UCSD-AML1 (cell line): ENCODE data around the gene SEC31A.
"Not testable (repeated sequence)": the region's sequence is repeated elsewhere in the genome, so short reads cannot be mapped to it uniquely, and the experiment has no call there.

Experiments
- DNase-seq: peaks from one replicate; lab custom pipeline; 2025; ENCODE audit not compliant: unreplicated experiment; lab: John Stamatoyannopoulos, UW

Gene SEC31A

DNA sequence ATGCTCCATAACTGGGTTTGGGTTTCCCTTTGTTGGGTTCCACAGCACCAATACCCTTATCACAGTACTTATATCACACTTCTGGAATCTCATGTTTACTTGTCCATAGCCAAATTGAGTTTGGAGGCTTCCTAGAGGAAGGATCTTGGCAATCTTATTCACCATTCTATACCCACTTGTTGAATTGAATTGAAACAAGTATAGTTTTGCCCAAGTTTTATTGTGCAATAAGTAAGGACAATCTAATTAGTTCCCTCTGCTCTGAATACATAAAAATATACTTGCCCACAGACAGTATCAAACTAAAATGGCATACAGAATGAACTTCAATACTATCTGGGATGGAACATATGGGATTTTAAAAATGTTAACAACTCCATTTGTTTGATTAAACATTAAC lies 40.3 kb downstream of the SEC31A start:
- no peak for DNase-seq

DNA sequence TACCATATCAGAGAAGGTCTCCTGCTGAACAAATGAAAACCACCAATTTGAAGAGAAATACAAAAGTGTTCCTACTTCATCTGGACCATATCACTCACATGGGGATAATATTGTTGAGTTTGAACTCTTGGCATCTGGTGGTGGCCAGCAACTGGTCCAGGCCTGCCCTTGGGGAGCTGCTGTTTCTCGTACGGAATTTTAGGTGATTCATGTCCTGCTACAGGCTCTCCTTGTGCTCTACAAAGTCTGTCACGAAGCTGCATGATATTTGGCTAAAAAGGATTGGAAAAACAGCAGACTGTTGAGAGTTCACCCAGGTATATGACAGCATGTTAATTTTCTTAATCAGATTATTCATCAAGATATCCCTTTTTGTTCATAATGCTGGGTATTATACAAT lies 42.2 kb downstream of the SEC31A start:
- no peak for DNase-seq

DNA sequence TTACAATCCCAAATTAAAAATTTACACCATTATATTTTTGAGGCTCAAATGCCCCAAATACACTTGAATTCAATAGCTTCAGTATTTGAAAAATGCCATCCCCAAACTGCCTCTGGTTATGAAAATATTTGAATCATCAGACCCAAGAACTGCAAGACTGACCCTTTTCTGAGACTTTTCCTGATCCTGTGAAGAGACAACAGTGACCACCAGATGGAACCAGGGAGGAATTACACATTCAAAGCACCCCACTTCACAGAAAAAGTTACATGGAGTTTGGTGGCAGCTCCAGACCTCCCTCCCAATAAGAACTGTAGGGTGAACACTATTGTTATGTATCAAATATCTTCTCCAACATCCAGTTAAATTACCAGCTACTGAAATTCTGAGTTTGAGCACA lies 48.4 kb downstream of the SEC31A start:
- DNase-seq: no peak

DNA sequence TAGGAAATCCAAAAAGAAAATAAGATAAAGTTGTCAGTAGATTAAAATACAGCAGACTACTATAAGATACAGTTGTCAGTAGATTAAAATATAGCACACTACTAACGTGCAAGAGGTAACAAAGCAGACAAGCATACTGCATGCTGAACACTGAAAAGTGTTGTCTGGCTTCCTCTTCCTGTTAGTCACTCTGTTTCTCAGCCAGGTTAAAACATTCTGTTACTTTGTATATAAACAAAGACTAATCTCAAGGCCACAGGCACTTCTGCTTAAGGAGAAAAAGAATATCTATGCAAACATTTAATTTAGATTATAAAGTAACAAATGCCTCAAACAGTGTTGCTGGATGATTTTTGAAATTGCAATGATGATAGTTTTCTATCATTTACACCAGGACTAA lies 51.3 kb downstream of the SEC31A start:
- no peak for DNase-seq

GRCh38 chr4:82833696-82834313 lies 57.1 kb downstream of the SEC31A start:
- no peak for DNase-seq

DNA sequence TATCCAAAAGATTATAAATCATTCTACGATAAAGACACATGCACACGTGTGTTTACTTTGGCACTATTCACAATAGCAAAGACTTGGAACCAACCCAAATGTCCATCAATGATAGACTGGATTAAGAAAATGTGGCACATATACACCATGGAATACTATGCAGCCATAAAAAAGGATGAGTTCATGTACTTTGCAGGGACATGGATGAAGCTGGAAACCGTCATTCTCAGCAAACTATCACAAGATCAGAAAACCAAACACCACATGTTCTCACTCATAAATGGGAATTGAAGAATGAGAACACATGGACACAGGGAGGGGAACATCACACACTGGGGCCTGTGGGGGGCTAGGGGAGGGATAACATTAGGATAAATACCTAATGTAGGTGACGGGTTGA lies 57.9 kb downstream of the SEC31A start:
- DNase-seq: not testable (repeated sequence)

DNA sequence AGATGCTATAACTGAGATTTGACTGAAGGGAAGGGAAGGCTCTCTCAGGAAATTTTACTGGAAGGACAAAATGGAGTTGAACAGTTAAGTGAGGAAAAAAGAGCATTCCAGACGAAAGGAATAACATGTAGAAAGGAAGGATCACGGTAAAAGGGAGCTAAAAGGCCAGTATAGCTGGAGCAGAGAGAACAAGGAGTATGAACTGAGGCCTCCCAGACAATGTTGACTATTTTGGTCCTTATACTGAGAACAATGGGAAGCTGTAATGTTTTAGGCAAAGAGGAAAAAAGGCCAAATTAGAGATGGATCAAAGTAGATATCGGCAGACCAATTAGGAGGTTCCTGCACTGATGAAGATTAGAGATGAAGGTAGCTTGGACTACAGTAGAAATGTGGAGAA lies 65.5 kb downstream of the SEC31A start:
- no peak for DNase-seq

GRCh38 chr4:82823062-82823461 lies 67.9 kb downstream of the SEC31A start:
- no peak for DNase-seq

- DNase-seq: no peak
Observed at GRCh38 chr4:82820689-82821088, 70.3 kb downstream of the SEC31A start.

DNA sequence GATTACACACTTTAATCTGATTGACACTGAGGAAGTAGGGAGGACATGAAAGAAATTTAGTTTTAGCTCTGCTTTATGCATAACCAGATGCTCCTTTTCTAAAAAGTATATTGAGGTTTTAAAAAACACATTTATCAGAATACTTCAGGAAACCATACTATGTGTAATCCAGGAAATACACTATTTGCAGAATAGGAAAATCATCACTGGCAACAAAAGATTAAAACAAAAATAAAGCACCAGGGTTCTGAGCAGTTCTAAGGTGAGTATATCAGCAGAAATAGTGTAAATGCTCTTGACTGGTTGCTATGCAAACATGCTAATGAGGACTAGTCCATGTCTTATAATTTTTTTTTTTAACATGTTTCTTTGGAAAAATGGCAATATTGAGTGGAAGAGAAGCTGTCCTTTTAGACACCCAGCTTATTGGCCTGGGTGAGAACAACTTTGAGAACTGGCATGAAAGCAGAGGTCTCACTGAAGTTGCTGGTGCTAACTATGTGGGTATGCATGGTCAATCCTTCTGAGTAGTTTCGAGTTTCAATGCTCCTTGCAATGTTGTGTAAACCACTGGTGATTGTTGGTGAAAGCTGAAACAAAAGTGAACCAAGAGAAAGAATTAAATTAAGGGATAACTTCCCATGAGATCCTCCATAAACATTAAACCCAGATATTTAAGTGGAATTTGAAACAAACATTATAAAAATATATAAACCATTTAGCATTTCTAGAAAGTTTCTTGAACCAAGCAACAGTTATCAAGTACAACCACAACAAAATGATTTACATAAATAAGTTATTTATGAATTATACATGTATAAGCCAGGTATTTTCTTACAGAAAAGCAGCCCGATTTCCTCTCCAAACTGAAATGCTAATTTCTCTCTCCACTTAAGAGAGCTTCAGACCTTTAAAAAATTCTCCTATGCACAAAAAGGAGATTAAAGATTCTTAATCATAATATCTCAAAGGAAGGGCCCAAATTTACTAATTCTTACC lies 72.0 kb downstream of the SEC31A start:
- no peak for DNase-seq

GRCh38 chr4:82816874-82817273 lies 74.1 kb downstream of the SEC31A start:
- not testable (repeated sequence) for DNase-seq

DNA sequence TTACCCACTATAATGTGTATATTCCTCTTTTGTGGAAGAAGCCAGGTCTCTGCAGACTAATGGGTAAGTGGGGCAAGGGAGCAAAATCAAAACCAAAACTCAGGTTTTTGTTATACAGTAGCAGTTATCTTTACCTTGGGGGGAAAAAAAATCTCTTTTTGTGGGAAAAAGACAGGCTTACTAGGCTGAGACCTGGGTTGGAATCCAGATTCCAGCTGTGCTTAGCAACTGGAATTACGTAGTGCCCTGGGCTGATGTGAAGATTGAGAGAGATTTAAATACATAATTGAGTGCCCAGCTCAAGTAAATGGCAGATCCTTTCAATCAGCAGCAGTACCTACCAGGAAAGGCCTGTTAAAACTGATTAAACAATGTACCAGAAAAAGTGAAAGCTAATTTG lies 76.9 kb downstream of the SEC31A start:
- DNase-seq: no peak

DNA sequence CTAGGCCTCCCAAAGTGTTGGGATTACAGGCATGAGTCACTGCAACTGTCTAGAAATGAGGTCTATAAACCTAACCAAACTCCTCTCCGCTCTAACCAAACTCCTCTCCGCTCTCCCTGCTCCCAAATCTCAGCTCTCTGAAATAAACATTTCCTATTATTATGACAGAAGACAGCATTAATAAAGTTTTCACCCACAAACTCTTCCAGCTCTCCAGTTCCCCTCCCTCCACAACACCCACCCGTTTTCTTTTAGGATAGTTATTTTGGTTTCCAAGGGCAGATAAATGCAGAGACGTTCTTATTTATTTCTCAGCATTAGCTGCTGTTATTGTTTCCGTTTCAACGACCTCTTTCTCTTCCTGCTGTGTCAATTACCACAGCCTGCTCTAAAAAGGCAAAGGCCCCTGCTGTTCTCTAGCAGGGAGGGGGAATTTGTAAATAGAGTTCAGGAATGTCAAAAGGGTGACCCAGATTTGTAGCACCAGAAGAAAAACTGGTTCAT lies 79.1 kb downstream of the SEC31A start:
- DNase-seq: no peak

GRCh38 chr4:82811392-82811791 lies 79.6 kb downstream of the SEC31A start:
- DNase-seq: no peak

DNA sequence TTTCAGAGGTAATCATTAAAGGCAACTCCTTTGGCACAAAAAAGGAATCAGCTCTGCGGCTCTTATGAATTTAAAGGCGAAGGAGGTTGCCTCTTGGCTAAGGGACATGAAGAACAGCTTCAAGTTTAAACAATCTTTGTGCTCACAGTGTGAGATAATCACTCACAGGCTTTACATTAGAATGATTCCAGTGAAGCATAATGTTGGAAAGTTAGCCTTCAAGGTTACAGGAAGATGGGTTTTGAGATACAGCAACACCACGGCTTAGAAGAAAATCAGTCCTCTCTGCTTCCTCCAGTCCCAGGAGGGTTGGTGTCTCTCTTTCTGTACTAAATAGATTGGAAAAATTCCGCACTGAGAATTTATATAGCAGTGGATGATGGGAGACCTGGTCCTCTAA lies 80.8 kb downstream of the SEC31A start:
- DNase-seq: no peak

DNA sequence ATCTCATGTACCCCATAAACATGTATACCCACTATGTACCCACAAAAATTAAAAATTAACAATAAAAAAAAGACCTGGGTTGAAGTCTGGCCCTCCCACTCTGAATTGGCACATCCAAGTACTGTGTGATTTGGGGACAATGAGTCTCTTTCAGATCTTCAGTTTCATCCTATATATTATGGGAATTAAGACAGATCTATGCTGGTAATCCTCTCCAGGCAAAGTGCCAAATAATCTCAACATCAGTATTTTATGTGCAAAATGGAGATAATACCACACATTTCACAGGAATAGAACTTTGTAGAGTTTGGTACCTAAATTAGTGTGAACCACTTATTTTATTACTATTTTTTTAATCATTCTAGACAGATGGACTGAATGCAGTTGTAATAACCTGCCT lies 81.3 kb downstream of the SEC31A start:
- no peak for DNase-seq

DNA sequence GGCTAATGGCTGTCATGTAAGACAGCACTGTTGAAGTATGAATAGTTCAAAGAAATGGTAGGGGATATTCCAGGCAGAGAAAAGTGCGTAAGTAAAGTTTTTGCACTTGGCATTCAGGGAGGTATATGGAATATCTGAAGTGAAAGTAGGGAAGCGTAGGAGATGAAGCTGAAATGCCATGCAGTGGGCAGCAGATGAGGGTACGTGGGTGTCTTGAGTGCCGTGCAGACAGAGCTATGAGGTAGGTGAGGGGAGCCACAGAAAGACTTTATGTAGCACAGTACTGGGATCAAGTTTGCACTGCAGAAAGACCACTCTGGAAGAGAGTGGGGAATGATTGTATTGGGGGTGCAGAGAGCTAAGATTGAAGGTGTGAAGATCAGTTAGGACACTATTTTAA lies 87.2 kb downstream of the SEC31A start:
- DNase-seq: no peak

GRCh38 chr4:82802911-82803310 lies 88.0 kb downstream of the SEC31A start:
- DNase-seq: no peak

- DNase-seq: no peak
Observed at GRCh38 chr4:82801910-82802521, 88.9 kb downstream of the SEC31A start.

GRCh38 chr4:82799006-82799881 lies 91.7 kb downstream of the SEC31A start:
- no peak for DNase-seq
